Measurements from ENCODE around the gene FAM50A.
A peak's percentile ranks its signal among the peaks of the same experiment; 100 is the strongest.

Gene FAM50A

GRCh38 chrX:154443992-154444754 is at the start of gene FAM50A:
Gene FAM50A (plus strand): TSS chrX:154444141. CDS start chrX:154444236, 95 bp downstream.
- H3K27ac ChIP-seq: peak within 1 kb of the TSS; percentile 97
- TF ChIP-seq ZFX (IDR thresholded peaks at IDR 0.05) (peak; percentile 71; the same call in 1 of the 2 replicates), CTCF (conservative IDR thresholded peaks at IDR 0.05) (no peak)

- H3K27ac ChIP-seq: peak overlapping the region; percentile 97; the same call in 1 of the 2 replicates
Observed at GRCh38 chrX:154396363-154396762, 47.6 kb upstream of the FAM50A start.

GRCh38 chrX:154396973-154397887 is 46.7 kb upstream of the FAM50A start:
- H3K27ac ChIP-seq: peak overlapping the region; percentile 97
- TF ChIP-seq CTCF (conservative IDR thresholded peaks at IDR 0.05): no peak
- no peak; the same call in 1 of the 2 replicates for TF ChIP-seq ZFX (IDR thresholded peaks at IDR 0.05)

- H3K27ac ChIP-seq: peak within 1 kb of the TSS; percentile 97
- TF ChIP-seq ZFX (IDR thresholded peaks at IDR 0.05) (peak; percentile 56), CTCF (conservative IDR thresholded peaks at IDR 0.05) (no peak)
Observed at GRCh38 chrX:154397888-154398667, 45.9 kb upstream of the FAM50A start, which contains the start of gene RPL10. Gene RPL10 (plus strand): TSS chrX:154398377. CDS start chrX:154398520, 143 bp downstream.

- peak overlapping the region; percentile 97 for H3K27ac ChIP-seq
- no peak for TF ChIP-seq ZFX (IDR thresholded peaks at IDR 0.05)
- peak; percentile 86 for TF ChIP-seq CTCF (conservative IDR thresholded peaks at IDR 0.05)
Observed at GRCh38 chrX:154398668-154399526, 45.0 kb upstream of the FAM50A start.

- no peak for TF ChIP-seq ZFX (IDR thresholded peaks at IDR 0.05)
- no peak for TF ChIP-seq CTCF (conservative IDR thresholded peaks at IDR 0.05)
- H3K27ac ChIP-seq: peak overlapping the region; percentile 97
Observed at GRCh38 chrX:154399527-154400368, 44.2 kb upstream of the FAM50A start.

- H3K27ac ChIP-seq: peak overlapping the region; percentile 97
Observed at GRCh38 chrX:154400369-154400817, 43.5 kb upstream of the FAM50A start.
